ENCODE data around the gene ATXN7L1. TPM values are rescaled to one million over a fixed set of nuclear protein-coding genes. Genes with fewer than 3 reads are reported as not detected.

ATXN7L1 gene
- total and polyA plus RNA-seq, 2 of the 8 experiments (the other 6 are each of a cell fraction or from before 2014, with no cell fraction given) = 14.3 to 34.0 TPM

- TF ChIP-seq RBBP5 (IDR thresholded peaks at IDR 0.05; ENCODE audit: borderline replicate concordance, low read depth, low read length) (no peak), GABPA (IDR thresholded peaks at IDR 0.05; ENCODE audit: borderline replicate concordance, insufficient read depth, low read length) (no peak), TEAD4 (IDR thresholded peaks at IDR 0.05; ENCODE audit: low read depth, low read length) (no peak), SRF (IDR thresholded peaks at IDR 0.05; ENCODE audit: low read depth, low read length) (no peak), SP1 (IDR thresholded peaks at IDR 0.05; ENCODE audit: low read depth, low read length) (no peak)
Observed at GRCh38 chr7:105685161-105685560, 191.2 kb downstream of the ATXN7L1 start (continued).

All from H1 (cell line).